BJ (cell line): Measurements from ENCODE around the gene STXBP1. TPM values are rescaled to one million over a fixed set of nuclear protein-coding genes. Genes with fewer than 3 reads are reported as not detected.

Experiments
- CTCF ChIA-PET: fragments of 350-600 bp; formaldehyde crosslinking; extraction: SDS; loops from one replicate; lab custom pipeline; 2021; ENCODE audit warnings: antibody characterized with exemption, inconsistent platforms; lab: Yijun Ruan, JAX
- POLR2A ChIA-PET: fragments of 300-600 bp; sonication (Branson Sonifier 250); formaldehyde crosslinking; extraction: SDS; loops from one replicate; lab custom pipeline; 2021; ENCODE audit warnings: antibody characterized with exemption; lab: Charles Lee
- DNase-seq: peaks from one replicate; pipeline ENCODE4 v3.0.0-alpha.2; 2011; ENCODE audit warnings: low read depth
- H3K27me3 ChIP-seq: 2 replicates; pipeline ENCODE4 v1.6.0; 2011; ENCODE audit warnings: low read length; ENCODE audit not compliant: control insufficient read depth, insufficient read depth
- H3K36me3 ChIP-seq: 2 replicates; pipeline ENCODE4 v1.5.1; 2011; ENCODE audit warnings: low read length; ENCODE audit not compliant: control insufficient read depth, insufficient read depth
- H3K4me3 ChIP-seq: 2 replicates; pipeline ENCODE4 v1.5.1; 2011; ENCODE audit warnings: low read depth, mild to moderate bottlenecking, control low read depth, low read length
- CTCF ChIP-seq: IDR thresholded peaks from 2 replicates; pipeline ENCODE4 v1.5.1; 2011; ENCODE audit warnings: low read depth, mild to moderate bottlenecking, control low read depth, inconsistent platforms, low read length, moderate library complexity; ENCODE audit not compliant: insufficient read depth
- polyA plus RNA-seq: library from polyadenylated mRNA; depleted of rRNA; stranded (reverse); fragments of >200 nt; gene quantifications from 2 replicates; pipeline ENCODE4 v1.2.3, GENCODE V29; 2011

Gene STXBP1
- polyA plus RNA-seq, 1 experiment, result 18.1 TPM

DNA sequence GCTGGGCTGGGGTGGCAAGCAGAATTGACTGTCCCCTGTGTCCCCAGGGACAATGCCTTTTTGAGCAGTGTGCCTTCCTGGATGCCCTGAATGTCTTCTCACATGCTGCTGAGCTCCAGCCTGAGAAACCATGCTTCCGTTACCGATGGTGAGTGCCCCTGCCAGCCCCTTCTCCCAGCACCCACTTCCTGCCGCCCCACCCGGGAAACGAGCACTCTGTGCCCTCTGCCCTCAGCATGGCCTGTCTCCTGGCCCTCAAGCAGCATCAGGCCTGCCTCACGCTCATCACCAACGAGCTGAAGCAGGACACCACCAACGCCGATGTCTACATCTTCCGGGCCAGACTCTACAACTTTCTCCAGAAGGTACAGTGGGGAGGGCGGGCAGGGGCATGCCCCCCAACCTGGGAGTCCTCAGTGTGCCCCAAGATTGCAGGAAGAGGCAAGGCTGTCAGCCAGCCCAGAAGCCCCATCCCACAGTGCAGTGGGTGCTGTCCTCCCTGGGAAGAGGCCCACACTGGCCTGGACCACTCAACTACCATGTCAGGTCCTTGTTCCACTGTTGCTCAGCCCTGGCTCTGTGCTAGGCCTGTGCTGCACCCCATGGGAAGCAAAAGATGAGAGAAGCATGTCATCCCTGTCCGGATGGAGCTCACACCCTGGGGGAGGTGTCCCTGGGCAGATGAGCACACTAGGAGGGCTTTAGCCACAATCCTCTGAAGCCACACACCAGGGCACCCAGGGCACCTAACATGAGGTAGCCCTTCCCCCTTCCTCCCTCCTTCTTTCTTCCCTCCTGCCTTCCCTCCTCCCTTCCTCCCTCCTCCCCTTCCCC is 108.2 kb downstream of the STXBP1 start:
- Histone ChIP-seq H3K27me3 (no peaks in the 10 kb centered on the region), H3K36me3 (no peaks in the 10 kb centered on the region), H3K4me3 (no peak overlapping the region)
- POLR2A ChIA-PET, result no interaction called here
- CTCF ChIA-PET, result no interaction called here
- no peak for DNase-seq
- TF ChIP-seq CTCF, result no peak

GRCh38 chr9:127720865-127721227 is 108.8 kb downstream of the STXBP1 start:
- no peaks in the 10 kb centered on the region for H3K27me3 ChIP-seq
- H3K36me3 ChIP-seq, result no peaks in the 10 kb centered on the region
- H3K4me3 ChIP-seq, result no peak overlapping the region
- TF ChIP-seq CTCF, result no peak
- ChIA-PET POLR2A (no interaction called here), CTCF (no interaction called here)
- no peak for DNase-seq

- POLR2A ChIA-PET, result no interaction called here
- Histone ChIP-seq H3K36me3 (no peaks in the 10 kb centered on the region), H3K27me3 (no peaks in the 10 kb centered on the region), H3K4me3 (no peak overlapping the region)
- no peak for TF ChIP-seq CTCF
- DNase-seq, result no peak
- CTCF ChIA-PET, result interaction anchor here (0.7 kb wide), 1 partner anchor 13 kb away, joined by 5 read pairs; the partner anchor contains the start of gene TOR2A
These were observed 109.3 kb downstream of the STXBP1 start for GRCh38 chr9:127721391-127721821.

GRCh38 chr9:127722055-127722745 is 110.1 kb downstream of the STXBP1 start:
- POLR2A ChIA-PET, result no interaction called here
- Histone ChIP-seq H3K4me3 (no peak overlapping the region), H3K27me3 (no peaks in the 10 kb centered on the region), H3K36me3 (no peaks in the 10 kb centered on the region)
- no peak for DNase-seq
- no peak for TF ChIP-seq CTCF
- CTCF ChIA-PET, result interaction anchor here (4.9 kb wide), 1 partner anchor 12 kb away, joined by 34 read pairs; the partner anchor contains the start of gene TOR2A

- POLR2A ChIA-PET, result no interaction called here
- no peak for DNase-seq
- Histone ChIP-seq H3K4me3 (no peak overlapping the region), H3K27me3 (no peaks in the 10 kb centered on the region), H3K36me3 (no peaks in the 10 kb centered on the region)
- CTCF ChIA-PET, result interaction anchor here (0.6 to 4.9 kb wide), 2 partner anchors 12 to 335 kb away, joined by 3 to 34 read pairs; partner anchors contain the start of gene TOR2A
- TF ChIP-seq CTCF, result no peak
These were observed 110.9 kb downstream of the STXBP1 start for GRCh38 chr9:127723013-127723412.
